PC-3 (cell line): ENCODE data around the gene WWC2. TPM values are rescaled to one million over a fixed set of nuclear protein-coding genes. Genes with fewer than 3 reads are reported as not detected.

Experiments used
- ATAC-seq: fragments of 200-7000 bp; cut with Tn5 transposase; 2 replicates; pipeline ENCODE4 v1.9.1; 2020; ENCODE audit warnings: mild to moderate bottlenecking, moderate library complexity
- BruUV-seq: library from RNA; stranded (reverse); fragments of 400-500 nt; replicated peaks from 2 replicates; lab custom pipeline; 2021; lab: Mats Ljungman, UMichigan
- CTCF ChIA-PET: fragments of 300-600 bp; sonication (Branson Sonifier 250); formaldehyde crosslinking; loops from one replicate; lab custom pipeline; 2022; ENCODE audit warnings: antibody characterized with exemption; lab: Charles Lee
- POLR2A ChIA-PET: fragments of 300-600 bp; sonication (Branson Sonifier 250); formaldehyde crosslinking; loops from one replicate; lab custom pipeline; 2022; ENCODE audit warnings: antibody characterized with exemption; ENCODE audit not compliant: unreplicated experiment; lab: Charles Lee
- DNase-seq: peaks from one replicate; pipeline ENCODE4 v3.0.0-alpha.2; 2015
- H2AFZ ChIP-seq: fragments of 300-600 bp; sonication (generic); 2 replicates; pipeline ENCODE4 v1.6.0; 2016; ENCODE audit warnings: antibody characterized with exemption, low read length
- H3F3A ChIP-seq: fragments of 300-600 bp; sonication (generic); one replicate; pipeline ENCODE4 v1.6.0; 2017; ENCODE audit warnings: antibody characterized with exemption, low read length, control low read depth, mild to moderate bottlenecking; ENCODE audit not compliant: unreplicated experiment
- H3K27ac ChIP-seq: fragments of 300-600 bp; sonication (generic); 2 replicates; pipeline ENCODE4 v1.5.1; 2016; ENCODE audit warnings: mild to moderate bottlenecking, low read length
- H3K27me3 ChIP-seq: fragments of 300-600 bp; sonication (generic); 2 replicates; pipeline ENCODE4 v1.6.1; 2016; ENCODE audit warnings: low read length, mixed read lengths
- H3K36me3 ChIP-seq: fragments of 300-600 bp; sonication (generic); 2 replicates; pipeline ENCODE4 v1.6.1; 2016; ENCODE audit warnings: low read depth, mixed run types, low read length, mixed read lengths
- H3K4me1 ChIP-seq: fragments of 300-600 bp; sonication (generic); 2 replicates; pipeline ENCODE4 v1.5.1; 2016; ENCODE audit warnings: low read length; ENCODE audit not compliant: insufficient read depth
- H3K4me2 ChIP-seq: fragments of 300-600 bp; sonication (generic); 2 replicates; pipeline ENCODE4 v1.6.0; 2016; ENCODE audit warnings: low read length
- H3K4me3 ChIP-seq: fragments of 300-600 bp; sonication (generic); 2 replicates; pipeline ENCODE4 v1.5.1; 2016; ENCODE audit warnings: mild to moderate bottlenecking, low read length, mixed read lengths
- H3K79me2 ChIP-seq: fragments of 300-600 bp; sonication (generic); 2 replicates; pipeline ENCODE4 v1.6.1; 2017; ENCODE audit warnings: low read length, mixed read lengths
- H3K9ac ChIP-seq: fragments of 300-600 bp; sonication (generic); 2 replicates; pipeline ENCODE4 v1.6.0; 2016; ENCODE audit warnings: mild to moderate bottlenecking, low read length
- H3K9me2 ChIP-seq: fragments of 300-600 bp; sonication (generic); replicated peaks from 2 replicates; pipeline ENCODE4 v1.6.1; 2016; ENCODE audit warnings: mixed run types, low read length, mixed read lengths
- H3K9me3 ChIP-seq: fragments of 300-600 bp; sonication (generic); 2 replicates; pipeline ENCODE4 v1.6.1; 2016; ENCODE audit warnings: low read length, mixed read lengths
- H4K20me1 ChIP-seq: fragments of 300-600 bp; sonication (generic); 2 replicates; pipeline ENCODE4 v1.6.1; 2016; ENCODE audit warnings: low read length, mixed read lengths
- CTCF ChIP-seq: fragments of 300-600 bp; sonication (generic); conservative IDR thresholded peaks from 2 replicates; pipeline ENCODE4 v1.5.1; 2017; ENCODE audit warnings: antibody characterized with exemption, low read depth, mild to moderate bottlenecking, low read length
- EZH2 ChIP-seq: fragments of 300-600 bp; sonication (generic); IDR thresholded peaks from one replicate; pipeline ENCODE4 v1.6.1; 2017; ENCODE audit warnings: antibody characterized with exemption, mild to moderate bottlenecking, low read length; ENCODE audit not compliant: unreplicated experiment
- EZH2phosphoT487 ChIP-seq: fragments of 300-600 bp; sonication (generic); IDR thresholded peaks from 2 replicates; pipeline ENCODE4 v1.6.1; 2018; ENCODE audit warnings: mild to moderate bottlenecking, antibody characterized with exemption, low read length, borderline replicate concordance
- intact Hi-C: fragments of 100-400 bp; cut with micrococcal nuclease; formaldehyde crosslinking; loops from 2 replicates; pipeline ENCODE4 v1.9.0; 2023
- total RNA-seq: library from RNA; depleted of rRNA; stranded (reverse); fragments of >200 nt; gene quantifications from 2 replicates; pipeline ENCODE4 v1.2.3, GENCODE V29; 2014

The WWC2 gene
- total RNA-seq, 1 experiment from 2014 or later: 15.8 TPM

- ATAC-seq (peak; percentile 77), DNase-seq (peak; percentile 67)
- Histone ChIP-seq H3K4me2 (peak overlapping the region; percentile 72), H3K4me3 (no peak overlapping the region), H3K36me3 (no peaks in the 10 kb centered on the region), H3K27me3 (no peaks in the 10 kb centered on the region), H3F3A (no peaks in the 10 kb centered on the region), H3K27ac (peak overlapping the region; percentile 44; the same call in 1 of the 2 replicates), H3K9ac (no peak overlapping the region), H3K9me3 (no peaks in the 10 kb centered on the region), H4K20me1 (0 out of 2 replicates have a peak, but pooled peaks cover 3% of the 10 kb centered on the region), H3K79me2 (peaks cover 97% of the 10 kb centered on the region), H3K4me1 (peaks cover 17% of the 10 kb centered on the region), H2AFZ (no peak overlapping the region), H3K9me2 (no peaks in the 10 kb centered on the region)
- BruUV-seq: no TSS peak
- no peak for TF ChIP-seq CTCF
- no peak for TF ChIP-seq EZH2
- no peak for TF ChIP-seq EZH2phosphoT487
- CTCF ChIA-PET: no interaction called here
- intact Hi-C loops: no loop called here
- POLR2A ChIA-PET: no interaction called here
Observed at GRCh38 chr4:183107891-183108459, 8.9 kb downstream of the WWC2 start.

- peaks cover 17% of the 10 kb centered on the region for H3K4me1 ChIP-seq
- no peak for ATAC-seq
- DNase-seq: no peak
- H3K27me3 ChIP-seq: no peaks in the 10 kb centered on the region
- H3K4me2 ChIP-seq: no peak overlapping the region
- H3K9me3 ChIP-seq: no peaks in the 10 kb centered on the region
- no peak overlapping the region for H3K4me3 ChIP-seq
- TF ChIP-seq CTCF: no peak
- no peak for TF ChIP-seq EZH2phosphoT487
- no peak for TF ChIP-seq EZH2
- intact Hi-C loops: no loop called here
- peaks cover 98% of the 10 kb centered on the region for H3K79me2 ChIP-seq
- no peaks in the 10 kb centered on the region for H3F3A ChIP-seq
- H3K27ac ChIP-seq: no peak overlapping the region
- no peak overlapping the region for H2AFZ ChIP-seq
- 0 out of 2 replicates have a peak, but pooled peaks cover 3% of the 10 kb centered on the region for H4K20me1 ChIP-seq
- POLR2A ChIA-PET: no interaction called here
- no peaks in the 10 kb centered on the region for H3K36me3 ChIP-seq
- no peaks in the 10 kb centered on the region for H3K9me2 ChIP-seq
- H3K9ac ChIP-seq: no peak overlapping the region
- CTCF ChIA-PET: no interaction called here
- BruUV-seq: no TSS peak
Observed at GRCh38 chr4:183110244-183110643, 11.2 kb downstream of the WWC2 start.

GRCh38 chr4:183111452-183111885, 12.4 kb downstream of the WWC2 start:
- BruUV-seq: no TSS peak
- intact Hi-C loops: no loop called here
- Histone ChIP-seq H3K36me3 (no peaks in the 10 kb centered on the region), H3K4me3 (no peak overlapping the region), H3F3A (no peaks in the 10 kb centered on the region), H3K4me1 (peaks cover 17% of the 10 kb centered on the region), H3K9me2 (no peaks in the 10 kb centered on the region), H2AFZ (no peak overlapping the region), H3K27ac (no peak overlapping the region), H3K4me2 (no peak overlapping the region), H3K9me3 (no peaks in the 10 kb centered on the region), H4K20me1 (0 out of 2 replicates have a peak, but pooled peaks cover 3% of the 10 kb centered on the region), H3K27me3 (no peaks in the 10 kb centered on the region), H3K9ac (no peak overlapping the region), H3K79me2 (peaks cover 98% of the 10 kb centered on the region)
- TF ChIP-seq EZH2phosphoT487: no peak
- TF ChIP-seq EZH2: no peak
- no peak for TF ChIP-seq CTCF
- ChIA-PET POLR2A (no interaction called here), CTCF (no interaction called here)
- ATAC-seq (no peak), DNase-seq (no peak)
